ENCODE data around the gene CFAP46.

The CFAP46 gene

DNA sequence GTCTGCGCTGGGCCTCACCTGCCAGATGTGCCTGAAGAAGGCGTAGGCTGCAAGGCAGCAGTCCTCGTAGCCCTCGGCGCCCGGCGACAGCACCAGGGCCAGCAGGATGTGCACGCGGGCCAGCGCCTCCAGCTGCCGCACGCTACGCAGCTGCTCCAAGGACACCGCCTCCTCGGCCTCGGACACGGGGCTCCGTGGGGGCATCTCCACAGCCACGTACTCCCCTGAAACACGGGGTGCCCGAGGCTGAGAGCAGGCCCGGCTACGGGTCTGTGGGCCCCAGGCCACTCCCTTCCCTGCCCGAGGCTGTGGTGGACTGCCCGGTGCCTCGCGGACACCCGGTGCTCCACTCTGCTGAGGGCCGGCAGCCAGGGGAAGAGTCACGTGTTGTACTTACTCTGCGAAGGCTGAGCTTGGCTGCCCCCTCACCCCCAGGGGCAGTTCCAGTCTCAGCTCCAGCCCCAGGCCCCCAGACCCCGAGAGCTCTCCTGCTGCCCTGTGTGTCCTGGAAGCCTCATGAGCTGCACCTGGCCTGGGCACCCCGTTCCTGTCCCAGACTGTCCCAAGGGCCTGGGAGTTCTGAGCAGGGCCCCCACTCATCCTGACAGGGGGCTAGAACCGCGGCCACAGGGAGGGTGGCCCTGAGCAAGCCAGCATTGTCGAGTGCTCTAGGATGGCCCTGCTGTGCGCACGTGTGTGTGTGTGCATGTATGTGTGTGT lies 62.8 kb downstream of the CFAP46 start:
- TF ChIP-seq TARDBP (IDR thresholded peaks at IDR 0.05): no peak
- TF ChIP-seq ZNF384 (IDR thresholded peaks at IDR 0.05): no peak
- no peak for TF ChIP-seq FOXA1 (IDR thresholded peaks at IDR 0.05)
- TF ChIP-seq ARNT (IDR thresholded peaks at IDR 0.05): no peak
- TF ChIP-seq L3MBTL2 (conservative IDR thresholded peaks at IDR 0.05): no peak
- TF ChIP-seq ELF4 (IDR thresholded peaks at IDR 0.05): no peak
- POLR2A ChIA-PET: no interaction called here
- CTCF ChIA-PET: no interaction called here
- no peak for DNase-seq (ENCODE audit: extremely low spot score)

DNA sequence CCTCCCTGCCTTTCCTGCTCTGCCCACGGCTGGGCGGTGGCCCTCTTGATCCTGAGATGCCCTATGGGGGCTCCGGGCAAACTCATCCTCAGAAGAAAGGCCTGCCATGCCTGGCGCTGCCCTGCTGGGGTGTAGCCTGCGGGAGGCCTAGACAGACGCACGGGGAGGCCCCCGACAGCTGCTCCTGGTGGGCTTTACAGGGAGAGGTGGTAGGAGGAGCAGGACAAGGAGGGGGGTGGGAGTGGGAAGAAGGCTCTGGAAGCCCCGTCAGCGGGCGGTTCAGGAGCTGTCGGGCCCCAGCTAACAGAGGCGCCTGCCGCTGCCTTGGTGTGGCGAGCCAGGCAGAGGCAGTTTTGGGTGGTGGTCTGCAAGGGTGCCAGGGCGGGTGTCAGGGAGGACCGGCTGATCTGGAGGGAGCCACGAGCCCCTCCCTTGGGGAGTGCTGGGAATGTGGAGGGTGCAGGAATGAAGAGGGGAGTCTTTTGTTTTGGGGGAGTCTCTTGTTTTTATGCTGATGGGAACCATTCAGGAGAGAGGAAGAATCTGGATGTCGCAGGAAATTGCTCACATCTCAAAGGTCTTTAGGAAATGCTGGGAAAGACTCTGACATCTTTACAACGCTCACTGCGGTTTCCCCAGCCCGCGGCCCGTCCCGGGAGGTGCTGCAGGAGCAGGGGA lies 63.5 kb downstream of the CFAP46 start:
- ChIA-PET POLR2A (no interaction called here), CTCF (no interaction called here)
- DNase-seq (ENCODE audit: extremely low spot score): no peak
- no peak for TF ChIP-seq TARDBP (IDR thresholded peaks at IDR 0.05)
- no peak for TF ChIP-seq ZNF384 (IDR thresholded peaks at IDR 0.05)
- no peak for TF ChIP-seq HDGF (IDR thresholded peaks at IDR 0.05; ENCODE audit: borderline replicate concordance)
- no peak for TF ChIP-seq NFRKB (IDR thresholded peaks at IDR 0.05)

DNA sequence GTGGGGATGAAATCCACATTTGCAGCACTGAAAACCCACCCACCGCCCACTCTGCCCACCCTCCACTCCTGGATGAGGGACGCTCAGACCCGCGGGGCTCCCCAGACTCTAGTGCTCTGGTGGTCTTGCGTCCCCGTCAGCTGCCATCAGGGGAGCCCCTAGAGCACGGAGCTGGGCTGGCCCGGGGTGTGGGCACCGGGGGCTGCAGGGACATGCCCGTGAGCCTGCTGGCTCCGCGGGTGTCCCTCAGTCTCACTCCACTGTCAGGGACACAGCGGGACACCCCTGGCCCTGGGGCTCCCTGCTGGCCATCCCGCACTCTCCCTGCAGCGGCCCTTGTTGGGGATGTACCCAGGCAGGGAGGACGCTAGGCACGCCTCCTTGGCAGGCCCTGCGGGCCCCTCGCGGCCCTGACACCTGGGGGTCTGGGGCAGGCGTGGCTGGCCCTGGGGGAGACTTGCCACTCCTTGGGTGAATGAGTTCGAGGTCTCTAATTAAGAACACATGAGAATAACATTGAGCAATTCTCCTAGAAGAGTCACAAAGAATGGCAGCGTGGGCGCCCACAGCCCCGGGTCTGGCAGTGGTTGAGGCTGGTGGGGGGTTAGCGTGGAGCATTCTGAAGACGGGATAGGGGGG lies 64.2 kb downstream of the CFAP46 start:
- CTCF ChIA-PET: no interaction called here
- no peak for DNase-seq (ENCODE audit: extremely low spot score)
- TF ChIP-seq FOXM1 (IDR thresholded peaks at IDR 0.05; ENCODE audit: borderline replicate concordance) (no peak), CTBP1 (IDR thresholded peaks at IDR 0.05; ENCODE audit: borderline replicate concordance) (no peak), SUZ12 (IDR thresholded peaks at IDR 0.05) (no peak), HDGF (IDR thresholded peaks at IDR 0.05; ENCODE audit: borderline replicate concordance) (no peak), ELF4 (IDR thresholded peaks at IDR 0.05) (no peak), BHLHE40 (IDR thresholded peaks at IDR 0.05; ENCODE audit: borderline replicate concordance) (no peak), L3MBTL2 (conservative IDR thresholded peaks at IDR 0.05) (no peak), LEF1 (IDR thresholded peaks at IDR 0.05; ENCODE audit: borderline replicate concordance) (no peak), NFRKB (IDR thresholded peaks at IDR 0.05) (no peak), ZNF384 (IDR thresholded peaks at IDR 0.05) (no peak), FOXK2 (IDR thresholded peaks at IDR 0.05) (no peak)
- POLR2A ChIA-PET: no interaction called here

DNA sequence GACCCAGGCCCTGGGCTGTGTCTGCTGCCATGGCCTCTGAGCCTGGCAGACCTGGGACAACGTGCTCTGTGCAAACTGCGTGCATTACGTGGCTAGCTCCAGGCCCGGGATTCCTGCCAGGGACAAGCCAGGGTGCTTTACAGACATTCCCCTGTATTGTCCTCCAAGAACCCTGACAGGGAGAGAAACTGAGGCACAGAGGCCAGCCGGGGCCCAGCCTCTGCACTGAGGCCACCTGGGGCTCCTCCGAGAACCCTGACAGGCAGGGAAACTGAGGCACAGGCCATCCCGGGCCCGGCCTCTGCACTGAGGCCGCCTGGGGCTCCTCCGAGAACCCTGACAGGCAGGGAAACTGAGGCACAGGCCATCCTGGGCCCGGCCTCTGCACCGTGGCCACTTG lies 64.9 kb downstream of the CFAP46 start:
- TF ChIP-seq L3MBTL2 (conservative IDR thresholded peaks at IDR 0.05): no peak
- no peak for TF ChIP-seq SP1 (IDR thresholded peaks at IDR 0.05)
- no peak for TF ChIP-seq SUZ12 (IDR thresholded peaks at IDR 0.05)
- no peak for TF ChIP-seq FOXM1 (IDR thresholded peaks at IDR 0.05; ENCODE audit: borderline replicate concordance)
- no peak for TF ChIP-seq HDGF (IDR thresholded peaks at IDR 0.05; ENCODE audit: borderline replicate concordance)
- no peak for TF ChIP-seq CTBP1 (IDR thresholded peaks at IDR 0.05; ENCODE audit: borderline replicate concordance)
- TF ChIP-seq FOXA1 (IDR thresholded peaks at IDR 0.05): no peak
- no peak for TF ChIP-seq ZNF384 (IDR thresholded peaks at IDR 0.05)
- TF ChIP-seq ARNT (IDR thresholded peaks at IDR 0.05): no peak
- no peak for TF ChIP-seq FOXK2 (IDR thresholded peaks at IDR 0.05)
- no peak for TF ChIP-seq ELF4 (IDR thresholded peaks at IDR 0.05)
- TF ChIP-seq LEF1 (IDR thresholded peaks at IDR 0.05; ENCODE audit: borderline replicate concordance): no peak
- no peak for TF ChIP-seq BHLHE40 (IDR thresholded peaks at IDR 0.05; ENCODE audit: borderline replicate concordance)
- TF ChIP-seq PKNOX1 (IDR thresholded peaks at IDR 0.05): no peak
- TF ChIP-seq NFRKB (IDR thresholded peaks at IDR 0.05): no peak
- TF ChIP-seq TARDBP (IDR thresholded peaks at IDR 0.05): no peak
- POLR2A ChIA-PET: no interaction called here
- no peak for DNase-seq (ENCODE audit: extremely low spot score)
- CTCF ChIA-PET: no interaction called here

DNA sequence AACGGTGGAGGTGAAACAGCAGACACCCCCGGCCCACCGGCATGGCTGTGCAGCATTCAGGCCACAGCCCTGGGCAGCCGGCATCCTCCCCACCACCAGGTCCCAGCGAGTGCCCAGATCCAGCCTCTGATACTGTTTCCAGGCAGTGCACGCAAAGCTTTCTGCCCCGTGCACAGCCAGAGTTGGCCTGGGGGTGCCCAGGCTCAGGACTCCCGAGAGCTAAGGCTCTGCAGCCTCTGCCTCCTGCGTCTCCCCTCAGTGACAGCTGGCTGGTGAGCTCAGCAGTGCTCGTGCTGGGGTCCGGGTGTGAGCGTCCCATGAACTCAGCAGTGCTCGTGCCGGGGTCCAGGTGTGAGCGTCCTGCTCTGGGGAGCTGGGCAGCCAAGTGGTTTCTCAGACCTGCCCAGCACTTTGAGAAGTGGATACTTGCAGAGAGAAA lies 65.4 kb downstream of the CFAP46 start:
- no peak for DNase-seq (ENCODE audit: extremely low spot score)
- TF ChIP-seq NFRKB (IDR thresholded peaks at IDR 0.05) (no peak), BHLHE40 (IDR thresholded peaks at IDR 0.05; ENCODE audit: borderline replicate concordance) (no peak), SUZ12 (IDR thresholded peaks at IDR 0.05) (no peak)
- CTCF ChIA-PET: no interaction called here
- POLR2A ChIA-PET: no interaction called here

- ChIA-PET POLR2A (no interaction called here), CTCF (no interaction called here)
- DNase-seq (ENCODE audit: extremely low spot score): no peak
- TF ChIP-seq CTBP1 (IDR thresholded peaks at IDR 0.05; ENCODE audit: borderline replicate concordance) (no peak), ARNT (IDR thresholded peaks at IDR 0.05) (no peak), SP1 (IDR thresholded peaks at IDR 0.05) (no peak), FOXK2 (IDR thresholded peaks at IDR 0.05) (no peak), PKNOX1 (IDR thresholded peaks at IDR 0.05) (no peak), BHLHE40 (IDR thresholded peaks at IDR 0.05; ENCODE audit: borderline replicate concordance) (no peak), SUZ12 (IDR thresholded peaks at IDR 0.05) (no peak), NFRKB (IDR thresholded peaks at IDR 0.05) (no peak), TARDBP (IDR thresholded peaks at IDR 0.05) (no peak)
Measured at GRCh38 chr10:132876131-132876860, 66.1 kb downstream of the CFAP46 start.
